ENCODE data around the gene POGK.
A peak's percentile ranks its signal among the peaks of the same experiment; 100 is the strongest.
"Not testable (repeated sequence)": the region's sequence is repeated elsewhere in the genome, so short reads cannot be mapped to it uniquely, and the experiment has no call there.

POGK gene

DNA sequence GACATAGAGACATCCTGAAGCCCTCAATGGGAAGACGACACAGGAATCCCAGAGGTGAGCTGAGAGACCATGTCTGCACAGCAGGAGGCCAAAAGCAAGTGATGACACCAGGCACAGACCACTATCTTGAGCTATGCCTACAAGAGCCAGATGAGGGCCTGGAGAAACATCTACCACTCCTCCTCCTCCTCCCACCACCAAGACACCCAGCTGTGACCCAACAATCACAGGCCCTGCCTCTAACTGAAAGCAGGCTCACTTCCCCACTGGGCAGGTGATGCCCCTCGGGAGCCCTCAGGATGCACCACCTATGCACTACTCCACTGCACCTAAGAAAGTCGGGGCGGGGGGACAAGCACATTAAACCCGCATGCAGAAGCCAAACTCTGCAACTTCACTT is 20.3 kb downstream of the POGK start:
- Histone ChIP-seq H3K4me1 (ENCODE audit: control insufficient read depth, insufficient read depth, low read length) (no peaks in the 10 kb centered on the region), H3K9ac (ENCODE audit: low read length) (no peak overlapping the region), H3K36me3 (ENCODE audit: control insufficient read depth, insufficient read depth, low read length) (no peaks in the 10 kb centered on the region)

DNA sequence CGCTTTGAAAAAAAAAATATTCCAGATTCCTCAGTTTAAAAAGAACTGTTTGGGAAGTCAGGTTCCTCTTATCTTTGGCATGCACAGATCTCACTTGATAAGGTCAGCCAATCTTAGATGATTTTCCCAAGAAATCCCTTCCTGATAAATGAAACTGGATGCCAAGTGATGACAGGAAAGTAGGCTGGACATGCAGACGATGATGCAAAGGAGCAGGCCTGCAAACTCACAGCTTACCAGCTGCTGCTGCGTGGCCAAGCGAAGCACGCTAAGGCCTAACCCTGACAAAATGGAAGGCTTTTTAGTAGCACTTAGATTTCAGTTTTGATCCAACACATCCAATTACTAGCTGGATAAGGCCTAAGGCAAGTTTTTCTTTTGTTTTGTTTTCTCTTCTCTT is 26.7 kb downstream of the POGK start:
- Histone ChIP-seq H3K27me3 (ENCODE audit: control insufficient read depth, insufficient read depth, low read length) (no peaks in the 10 kb centered on the region), H3K9ac (ENCODE audit: low read length) (no peak overlapping the region), H3K36me3 (ENCODE audit: control insufficient read depth, insufficient read depth, low read length) (no peaks in the 10 kb centered on the region), H3K9me3 (ENCODE audit: control insufficient read depth, low read length) (no peaks in the 10 kb centered on the region), H3K4me1 (ENCODE audit: control insufficient read depth, insufficient read depth, low read length) (no peaks in the 10 kb centered on the region), H3K4me3 (ENCODE audit: low read length) (no peak overlapping the region)

More for the DNA sequence above, 20.3 kb downstream of the POGK start:
- Histone ChIP-seq H3K4me3 (ENCODE audit: low read length) (no peak overlapping the region), H3K27me3 (ENCODE audit: control insufficient read depth, insufficient read depth, low read length) (no peaks in the 10 kb centered on the region), H3K9me3 (ENCODE audit: control insufficient read depth, low read length) (no peaks in the 10 kb centered on the region)

DNA sequence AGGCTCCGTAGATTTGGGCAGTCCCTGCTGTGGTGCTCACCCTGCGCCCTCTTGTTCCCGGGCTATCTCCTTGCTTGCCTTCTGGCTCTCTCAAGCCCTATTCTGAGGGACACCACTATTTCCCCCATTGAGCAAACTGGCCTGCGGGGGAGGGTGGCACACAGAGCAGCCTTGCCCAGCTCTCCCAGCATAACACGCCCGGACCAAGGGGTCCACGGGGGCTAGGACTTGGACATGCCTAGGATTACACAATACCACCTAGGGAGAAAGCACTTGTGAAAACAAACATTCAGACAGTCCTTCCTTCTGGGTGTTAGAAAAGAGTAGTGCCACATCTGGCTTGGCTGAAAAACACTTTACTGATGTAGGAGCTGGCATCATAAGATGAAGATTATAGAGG is 29.4 kb downstream of the POGK start:
- Histone ChIP-seq H3K9me3 (ENCODE audit: control insufficient read depth, low read length) (no peaks in the 10 kb centered on the region), H3K27me3 (ENCODE audit: control insufficient read depth, insufficient read depth, low read length) (no peaks in the 10 kb centered on the region), H3K4me3 (ENCODE audit: low read length) (no peak overlapping the region), H3K4me1 (ENCODE audit: control insufficient read depth, insufficient read depth, low read length) (no peaks in the 10 kb centered on the region), H3K36me3 (ENCODE audit: control insufficient read depth, insufficient read depth, low read length) (no peaks in the 10 kb centered on the region), H3K9ac (ENCODE audit: low read length) (no peak overlapping the region)

DNA sequence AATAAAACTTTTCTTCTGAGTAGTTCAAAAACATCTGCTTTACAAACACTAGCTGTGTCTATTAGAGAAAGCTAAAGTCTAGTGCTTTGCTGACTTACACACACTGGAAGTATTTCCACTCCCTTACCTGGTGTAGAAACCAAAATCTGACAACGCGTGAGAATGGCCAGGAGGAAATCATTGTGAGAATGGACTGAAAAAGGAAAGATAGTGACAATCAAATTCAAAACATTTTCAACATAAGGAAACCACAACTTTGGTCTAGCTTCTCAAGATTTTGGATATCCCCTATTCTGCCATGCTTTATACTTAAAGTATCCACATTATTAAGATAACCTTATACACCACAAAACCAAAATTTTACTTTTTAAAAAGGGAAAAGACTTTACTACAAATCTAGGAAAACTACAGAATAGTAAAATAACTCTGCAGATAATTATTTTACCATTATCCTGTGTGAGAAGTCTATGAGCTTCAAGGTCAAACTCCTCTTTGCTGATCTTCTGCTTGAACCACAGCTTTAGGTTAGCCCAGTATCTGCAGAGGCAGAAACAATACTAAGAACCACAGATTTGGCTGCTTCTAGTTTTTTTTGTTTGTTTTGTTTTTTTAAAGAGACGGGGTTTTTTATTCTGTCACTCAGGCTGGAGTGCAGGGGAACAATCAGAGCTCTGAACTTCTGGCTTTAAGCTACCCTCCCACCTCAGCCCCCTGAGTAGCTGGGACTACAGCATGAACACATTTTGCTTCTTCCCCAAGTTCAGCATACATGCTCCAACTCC is 30.2 kb downstream of the POGK start:
- Histone ChIP-seq H3K4me3 (ENCODE audit: low read length) (no peak overlapping the region), H3K9me3 (ENCODE audit: control insufficient read depth, low read length) (no peaks in the 10 kb centered on the region), H3K4me1 (ENCODE audit: control insufficient read depth, insufficient read depth, low read length) (no peaks in the 10 kb centered on the region), H3K27me3 (ENCODE audit: control insufficient read depth, insufficient read depth, low read length) (no peaks in the 10 kb centered on the region), H3K36me3 (ENCODE audit: control insufficient read depth, insufficient read depth, low read length) (no peaks in the 10 kb centered on the region), H3K9ac (ENCODE audit: low read length) (no peak overlapping the region)

DNA sequence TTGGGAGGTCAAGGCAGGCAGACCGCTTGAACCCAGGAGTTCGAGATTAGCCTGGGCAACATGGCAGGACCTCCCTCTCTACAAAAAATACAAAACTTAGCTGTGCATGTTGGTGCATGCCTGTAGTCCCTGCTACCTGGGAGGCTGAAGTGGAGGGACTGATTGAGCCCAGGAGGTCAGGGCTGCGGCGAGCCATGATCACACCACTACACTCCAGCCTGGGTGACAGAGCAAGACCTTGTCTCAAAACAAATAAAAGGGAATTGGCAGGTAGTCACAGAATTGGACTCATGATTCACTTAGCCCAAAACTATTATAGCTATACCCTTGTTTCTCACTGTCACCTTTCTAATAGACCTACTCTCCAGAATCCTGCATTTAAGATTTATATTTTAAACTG is 31.3 kb downstream of the POGK start:
- Histone ChIP-seq H3K27me3 (ENCODE audit: control insufficient read depth, insufficient read depth, low read length) (no peaks in the 10 kb centered on the region), H3K36me3 (ENCODE audit: control insufficient read depth, insufficient read depth, low read length) (no peaks in the 10 kb centered on the region), H3K9ac (ENCODE audit: low read length) (no peak overlapping the region), H3K4me1 (ENCODE audit: control insufficient read depth, insufficient read depth, low read length) (no peaks in the 10 kb centered on the region), H3K9me3 (ENCODE audit: control insufficient read depth, low read length) (no peaks in the 10 kb centered on the region), H3K4me3 (ENCODE audit: low read length) (no peak overlapping the region)

DNA sequence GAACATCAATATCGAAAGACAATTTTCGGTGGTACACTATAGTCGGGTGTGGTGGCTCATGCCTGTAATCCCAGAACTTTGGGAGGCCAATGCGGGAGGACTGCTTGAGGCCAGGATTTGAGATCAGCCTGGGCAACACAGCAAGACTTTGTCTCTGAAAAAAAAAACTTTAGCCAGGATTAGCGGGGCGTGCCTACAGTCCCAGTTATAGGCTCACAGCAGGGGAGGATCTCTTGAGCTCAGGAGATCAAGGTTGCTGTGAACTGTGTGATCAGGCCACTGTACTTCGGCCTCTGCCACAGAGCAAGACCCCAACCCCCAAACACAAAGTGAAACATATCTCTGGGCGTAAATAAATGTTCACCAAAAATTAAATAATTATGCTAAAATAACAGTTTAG is 35.2 kb downstream of the POGK start:
- Histone ChIP-seq H3K36me3 (ENCODE audit: control insufficient read depth, insufficient read depth, low read length) (no peaks in the 10 kb centered on the region), H3K9me3 (ENCODE audit: control insufficient read depth, low read length) (no peaks in the 10 kb centered on the region), H3K4me3 (ENCODE audit: low read length) (no peak overlapping the region), H3K4me1 (ENCODE audit: control insufficient read depth, insufficient read depth, low read length) (no peaks in the 10 kb centered on the region), H3K27me3 (ENCODE audit: control insufficient read depth, insufficient read depth, low read length) (no peaks in the 10 kb centered on the region), H3K9ac (ENCODE audit: low read length) (no peak overlapping the region)

DNA sequence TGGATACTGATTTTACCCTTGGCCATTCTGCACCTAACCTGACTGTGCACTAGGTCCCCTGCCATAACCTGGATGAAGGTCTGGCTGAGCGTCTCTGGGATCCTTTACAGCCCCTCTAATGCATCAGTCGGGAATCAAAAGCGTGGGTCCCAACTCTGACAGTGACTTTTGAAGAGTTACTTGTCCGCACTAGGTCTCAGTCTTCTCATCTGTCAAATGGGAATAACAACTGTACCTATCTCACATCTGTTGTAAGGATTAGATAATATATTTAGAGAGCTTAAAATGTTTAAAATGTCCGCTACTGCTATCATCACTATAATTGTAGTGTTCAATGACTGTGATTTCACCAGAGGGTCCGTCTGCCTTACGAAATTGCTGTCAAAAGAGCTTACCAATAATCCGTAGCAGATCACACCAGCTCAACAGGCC is 36.0 kb downstream of the POGK start:
- H3K4me1 ChIP-seq (ENCODE audit: control insufficient read depth, insufficient read depth, low read length) = no peaks in the 10 kb centered on the region
- H3K4me3 ChIP-seq (ENCODE audit: low read length) = peak overlapping the region; percentile 16
- H3K27me3 ChIP-seq (ENCODE audit: control insufficient read depth, insufficient read depth, low read length) = no peaks in the 10 kb centered on the region
- H3K36me3 ChIP-seq (ENCODE audit: control insufficient read depth, insufficient read depth, low read length) = no peaks in the 10 kb centered on the region
- no peaks in the 10 kb centered on the region for H3K9me3 ChIP-seq (ENCODE audit: control insufficient read depth, low read length)
- peak overlapping the region; percentile 84 for H3K9ac ChIP-seq (ENCODE audit: low read length)

DNA sequence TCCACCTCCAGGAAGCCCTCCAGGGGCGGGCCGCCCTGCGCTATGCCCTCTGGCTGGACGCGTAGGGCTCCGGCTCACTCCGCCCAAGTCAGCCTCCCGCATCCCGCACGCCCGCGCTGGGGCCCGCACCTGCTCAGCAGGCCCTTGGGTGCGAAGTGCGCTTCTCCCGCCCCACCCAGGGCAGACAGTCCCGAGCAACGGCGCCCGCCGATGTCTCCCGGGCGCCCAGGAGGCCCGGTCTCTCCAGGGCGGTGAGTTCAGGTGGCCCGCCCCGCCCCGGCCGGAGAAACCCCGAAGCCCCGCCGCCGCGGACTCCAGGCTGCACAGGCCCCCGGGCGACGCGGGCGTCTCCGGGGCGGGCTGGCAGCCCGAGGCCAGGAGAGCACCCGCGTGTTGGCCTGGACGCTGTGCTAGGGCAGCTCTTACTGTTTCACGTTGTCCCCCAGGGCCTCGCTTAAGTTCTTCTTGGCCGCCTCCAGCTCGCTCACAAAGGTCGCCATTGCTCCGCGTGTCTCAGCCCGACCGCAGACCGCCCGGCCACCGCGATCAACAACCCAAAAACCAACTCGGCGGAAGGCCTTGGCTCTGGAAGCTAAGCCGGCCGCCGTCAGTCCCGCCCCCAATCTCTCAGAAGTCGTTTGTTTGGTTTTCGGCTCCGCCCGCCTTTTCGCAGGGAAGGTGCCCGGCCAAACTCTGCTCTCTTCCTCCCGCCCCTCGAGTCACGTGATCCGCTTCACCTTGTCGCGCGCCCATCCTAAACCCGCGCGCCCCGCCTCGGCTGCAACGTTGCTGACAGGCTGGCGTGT is 36.7 kb downstream of the POGK start, which contains the start of gene TADA1:
Gene TADA1, minus strand, starts transcription at position 531 of the 806 bp plus-strand sequence. Its CDS starts 31 bp downstream, at position 500.
- Histone ChIP-seq H3K27me3 (ENCODE audit: control insufficient read depth, insufficient read depth, low read length) (no peaks in the 10 kb centered on the region), H3K4me3 (ENCODE audit: low read length) (peak within 1 kb of the TSS; percentile 16), H3K9ac (ENCODE audit: low read length) (peak within 1 kb of the TSS; percentile 84), H3K36me3 (ENCODE audit: control insufficient read depth, insufficient read depth, low read length) (no peaks in the 10 kb centered on the region), H3K4me1 (ENCODE audit: control insufficient read depth, insufficient read depth, low read length) (no peaks in the 10 kb centered on the region), H3K9me3 (ENCODE audit: control insufficient read depth, low read length) (no peaks in the 10 kb centered on the region)

DNA sequence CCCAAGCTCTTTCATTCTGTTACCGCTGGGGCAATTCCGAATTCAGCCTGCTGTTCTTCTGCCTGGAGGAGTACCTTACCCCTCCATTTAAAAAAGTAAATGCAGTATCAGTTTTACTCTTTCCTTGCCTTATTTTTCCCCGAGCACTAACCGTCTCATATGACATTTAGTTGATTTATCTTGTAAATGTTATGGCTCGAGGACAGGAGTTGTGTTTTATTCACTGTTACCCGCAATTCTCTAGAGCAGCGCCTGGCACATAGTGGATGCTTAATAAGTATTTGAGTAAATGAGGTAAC is 37.2 kb downstream of the POGK start:
- Histone ChIP-seq H3K4me3 (ENCODE audit: low read length) (no peak overlapping the region), H3K9me3 (ENCODE audit: control insufficient read depth, low read length) (no peaks in the 10 kb centered on the region), H3K4me1 (ENCODE audit: control insufficient read depth, insufficient read depth, low read length) (no peaks in the 10 kb centered on the region), H3K27me3 (ENCODE audit: control insufficient read depth, insufficient read depth, low read length) (no peaks in the 10 kb centered on the region), H3K9ac (ENCODE audit: low read length) (peak overlapping the region; percentile 24), H3K36me3 (ENCODE audit: control insufficient read depth, insufficient read depth, low read length) (no peaks in the 10 kb centered on the region)

DNA sequence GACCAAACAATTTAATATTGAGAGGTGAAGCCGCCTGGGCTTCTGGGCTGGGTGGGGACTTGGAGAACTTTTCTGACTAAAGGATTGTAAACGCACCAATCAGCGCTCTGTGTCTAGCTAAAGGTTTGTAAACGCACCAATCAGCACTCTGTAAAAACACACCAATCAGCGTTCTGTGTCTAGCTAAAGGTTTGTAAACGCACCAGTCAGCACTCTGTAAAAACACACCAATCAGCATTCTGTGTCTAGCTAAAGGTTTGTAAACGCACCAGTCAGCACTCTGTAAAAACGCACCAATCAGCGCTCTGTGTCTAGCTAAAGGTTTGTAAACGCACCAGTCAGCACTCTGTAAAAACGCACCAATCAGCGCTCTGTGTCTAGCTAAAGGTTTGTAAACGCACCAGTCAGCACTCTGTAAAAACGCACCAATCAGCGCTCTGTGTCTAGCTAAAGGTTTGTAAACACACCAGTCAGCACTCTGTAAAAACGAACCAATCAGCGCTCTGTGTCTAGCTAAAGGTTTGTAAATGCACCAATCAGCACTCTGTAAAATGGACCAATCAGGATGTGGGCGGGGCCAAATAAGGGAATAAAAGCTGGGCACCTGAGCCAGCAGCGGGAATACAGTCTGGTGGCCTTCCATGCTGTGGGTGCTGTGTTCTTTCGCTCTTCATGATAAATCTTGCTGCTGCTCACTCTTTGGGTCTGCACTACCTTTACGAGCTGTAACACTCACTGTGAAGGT is 39.1 kb downstream of the POGK start:
- not testable (repeated sequence) for H3K9me3 ChIP-seq (ENCODE audit: control insufficient read depth, low read length); H3K4me3 ChIP-seq (ENCODE audit: low read length); H3K9ac ChIP-seq (ENCODE audit: low read length); H3K36me3 ChIP-seq (ENCODE audit: control insufficient read depth, insufficient read depth, low read length); H3K27me3 ChIP-seq (ENCODE audit: control insufficient read depth, insufficient read depth, low read length); H3K4me1 ChIP-seq (ENCODE audit: control insufficient read depth, insufficient read depth, low read length)

DNA sequence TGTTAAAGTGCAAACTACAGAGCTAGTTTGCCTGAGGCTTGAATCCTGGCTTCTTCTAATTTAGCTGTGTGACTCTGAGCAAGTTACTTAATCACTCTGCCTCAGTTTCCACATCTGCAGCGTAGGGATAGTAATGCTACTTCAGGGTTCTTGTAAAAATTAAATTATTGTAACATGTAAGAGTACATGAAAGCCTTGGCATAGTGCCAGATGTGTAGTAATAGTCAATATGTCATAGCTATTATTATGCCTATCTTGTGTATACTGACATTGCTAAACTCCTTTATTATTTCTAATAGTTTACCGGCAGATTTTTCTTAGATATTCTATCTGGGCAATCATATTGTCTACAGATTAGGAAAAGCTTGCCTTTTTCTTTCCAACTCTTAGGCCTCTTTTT is 43.6 kb downstream of the POGK start:
- H3K4me3 ChIP-seq (ENCODE audit: low read length) = no peak overlapping the region
- no peak overlapping the region for H3K9ac ChIP-seq (ENCODE audit: low read length)
- H3K4me1 ChIP-seq (ENCODE audit: control insufficient read depth, insufficient read depth, low read length) = peaks cover 8% of the 10 kb centered on the region
- H3K27me3 ChIP-seq (ENCODE audit: control insufficient read depth, insufficient read depth, low read length) = peaks cover 18% of the 10 kb centered on the region
- no peaks in the 10 kb centered on the region for H3K9me3 ChIP-seq (ENCODE audit: control insufficient read depth, low read length)
- H3K36me3 ChIP-seq (ENCODE audit: control insufficient read depth, insufficient read depth, low read length) = no peaks in the 10 kb centered on the region

All from mucosa of stomach (tissue), 1 donor.